Endometrial microvascular endothelial cells (primary cell): ENCODE data around the gene TUBA1A. TPM values are rescaled to one million over a fixed set of nuclear protein-coding genes. Genes with fewer than 3 reads are reported as not detected.
"Not testable (repeated sequence)": the region's sequence is repeated elsewhere in the genome, so short reads cannot be mapped to it uniquely, and the experiment has no call there.

ENCODE experiments used
- in situ Hi-C: cut with HindIII; loops from 2 replicates; pipeline ENCODE4 v1.10.0; 2017; ENCODE audit warnings: low sequenced_read_pairs, low pct_unique_long_range_greater_than_20kb; ENCODE audit errors: inconsistent ontology term
- total RNA-seq: library from RNA; depleted of rRNA; stranded (reverse); fragments of >200 nt; gene quantifications from one replicate; pipeline ENCODE4 v1.2.3, GENCODE V29; 2015; ENCODE audit errors: inconsistent ontology term

TUBA1A gene
- total RNA-seq, 1 donor from 2014 or later = 848 TPM

DNA sequence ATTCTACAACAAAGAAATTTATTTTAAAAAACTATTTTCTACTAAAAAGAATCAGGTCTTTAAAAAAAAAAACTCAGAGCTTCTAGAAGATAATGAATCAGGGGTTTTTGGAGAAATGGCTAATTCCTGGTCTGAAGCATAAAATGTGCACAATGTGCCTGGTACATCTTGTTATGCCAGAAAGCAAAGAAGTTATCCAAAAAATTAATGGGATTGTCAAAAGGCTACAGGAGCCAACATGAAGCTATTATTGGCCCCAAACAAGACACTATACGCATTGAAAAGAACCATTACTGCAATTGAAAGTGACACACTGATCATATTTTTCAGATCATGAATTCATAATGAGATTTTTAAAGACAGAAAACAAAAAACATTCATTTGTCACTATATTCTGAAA is 19.3 kb upstream of the TUBA1A start:
- in situ Hi-C loops = no loop called here

- in situ Hi-C loops = no loop called here
Measured at GRCh38 chr12:49206389-49206788, 17.5 kb upstream of the TUBA1A start.

DNA sequence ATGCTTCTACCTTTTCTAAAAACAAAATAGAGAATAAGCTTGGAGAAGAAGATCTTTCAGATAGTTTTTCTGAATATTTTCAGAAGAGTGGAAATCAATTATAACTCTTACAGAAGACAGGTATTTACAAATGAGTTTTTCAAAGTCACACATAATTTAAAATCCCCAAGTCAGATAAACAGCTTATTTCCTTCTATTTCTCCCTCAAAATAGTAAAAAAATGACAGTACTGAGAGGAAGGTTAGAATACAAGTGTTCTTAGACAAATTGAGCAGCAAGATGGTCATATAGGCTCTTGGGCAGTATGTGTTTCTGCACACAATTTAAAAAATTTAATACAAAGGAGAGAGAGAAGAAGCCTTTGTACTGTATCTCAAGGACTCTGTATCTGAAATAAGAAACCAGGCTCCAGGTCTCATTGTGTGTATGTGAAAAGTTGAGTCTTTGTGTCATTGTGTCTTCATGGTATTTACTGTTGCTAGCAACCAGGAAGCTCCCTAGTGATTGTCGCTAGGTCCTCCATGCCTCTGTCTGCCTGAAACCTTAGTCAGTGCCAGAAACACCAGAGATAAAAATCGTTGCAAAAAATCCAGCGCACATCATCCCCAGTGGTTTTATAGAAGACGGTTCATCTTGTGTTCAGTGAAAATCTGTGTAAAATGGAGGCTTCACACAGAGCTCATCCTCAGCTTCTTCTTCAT is 12.9 kb upstream of the TUBA1A start:
- in situ Hi-C loops = no loop called here

- in situ Hi-C loops = no loop called here
Measured at GRCh38 chr12:49200919-49201594, 12.2 kb upstream of the TUBA1A start.

- in situ Hi-C loops = no loop called here
Measured at GRCh38 chr12:49198431-49199155, 9.7 kb upstream of the TUBA1A start.

GRCh38 chr12:49197256-49197655 is 8.4 kb upstream of the TUBA1A start:
- in situ Hi-C loops = no loop called here

DNA sequence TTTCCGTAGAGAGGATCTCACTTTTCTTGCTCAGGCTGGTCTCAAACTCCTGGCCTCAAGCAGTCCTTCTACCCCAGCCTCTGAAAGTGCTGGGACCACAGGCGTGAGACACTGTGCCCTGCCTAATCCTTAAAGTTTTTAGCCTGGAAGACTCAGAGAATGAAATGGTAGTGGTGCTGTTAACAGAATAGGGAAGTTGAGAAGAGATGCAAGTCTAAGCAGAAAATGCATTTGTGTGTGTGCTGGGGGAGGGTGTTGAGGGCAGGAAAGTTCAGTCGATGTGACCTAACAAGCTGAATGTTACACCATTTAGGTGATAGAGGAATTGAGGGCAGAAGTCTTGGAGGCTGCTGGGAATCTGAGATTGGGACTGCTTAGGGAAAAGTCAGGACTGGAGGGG is 6.9 kb upstream of the TUBA1A start:
- in situ Hi-C loops = no loop called here

DNA sequence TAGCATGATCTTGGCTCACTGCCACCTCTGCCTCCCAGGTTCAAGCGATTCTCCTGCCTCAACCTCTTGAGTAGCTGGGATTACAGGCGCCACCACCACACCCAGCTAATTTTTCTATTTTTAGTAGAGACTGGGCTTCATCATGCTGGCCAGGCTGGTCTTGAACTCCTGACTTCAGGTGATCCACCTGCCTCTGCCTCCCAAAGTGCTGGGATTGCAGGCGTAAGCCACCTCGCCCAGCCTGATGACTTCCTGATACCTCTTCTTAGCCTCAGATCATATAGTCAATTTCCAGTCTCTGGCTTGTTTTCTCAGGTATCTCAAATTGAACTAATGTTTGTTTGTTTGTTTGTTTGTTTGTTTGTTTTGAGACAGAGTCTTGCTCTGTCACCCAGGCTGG is 4.9 kb upstream of the TUBA1A start:
- in situ Hi-C loops = not testable (repeated sequence)

DNA sequence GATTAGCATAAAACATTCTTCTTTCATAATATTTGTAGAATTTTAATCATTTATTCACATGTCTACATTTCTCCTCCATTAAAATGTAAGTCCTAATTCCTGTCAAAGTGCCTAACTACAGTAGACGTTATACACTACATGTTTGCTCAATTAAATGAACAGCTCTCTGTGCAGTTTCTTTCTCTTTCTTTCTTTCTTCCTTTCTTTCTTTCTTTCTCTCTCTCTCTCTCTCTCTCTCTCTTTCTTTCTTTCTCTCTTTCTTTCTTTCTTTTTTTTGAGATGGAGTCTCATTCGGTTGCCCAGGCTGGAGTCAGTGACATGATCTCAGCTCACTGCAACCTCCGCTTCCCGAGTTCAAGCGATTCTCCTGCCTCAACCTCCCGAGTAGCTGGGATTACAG is 2.6 kb upstream of the TUBA1A start:
- in situ Hi-C loops = not testable (repeated sequence)

- in situ Hi-C loops = no loop called here
Measured at GRCh38 chr12:49190974-49191373, 2.1 kb upstream of the TUBA1A start.

DNA sequence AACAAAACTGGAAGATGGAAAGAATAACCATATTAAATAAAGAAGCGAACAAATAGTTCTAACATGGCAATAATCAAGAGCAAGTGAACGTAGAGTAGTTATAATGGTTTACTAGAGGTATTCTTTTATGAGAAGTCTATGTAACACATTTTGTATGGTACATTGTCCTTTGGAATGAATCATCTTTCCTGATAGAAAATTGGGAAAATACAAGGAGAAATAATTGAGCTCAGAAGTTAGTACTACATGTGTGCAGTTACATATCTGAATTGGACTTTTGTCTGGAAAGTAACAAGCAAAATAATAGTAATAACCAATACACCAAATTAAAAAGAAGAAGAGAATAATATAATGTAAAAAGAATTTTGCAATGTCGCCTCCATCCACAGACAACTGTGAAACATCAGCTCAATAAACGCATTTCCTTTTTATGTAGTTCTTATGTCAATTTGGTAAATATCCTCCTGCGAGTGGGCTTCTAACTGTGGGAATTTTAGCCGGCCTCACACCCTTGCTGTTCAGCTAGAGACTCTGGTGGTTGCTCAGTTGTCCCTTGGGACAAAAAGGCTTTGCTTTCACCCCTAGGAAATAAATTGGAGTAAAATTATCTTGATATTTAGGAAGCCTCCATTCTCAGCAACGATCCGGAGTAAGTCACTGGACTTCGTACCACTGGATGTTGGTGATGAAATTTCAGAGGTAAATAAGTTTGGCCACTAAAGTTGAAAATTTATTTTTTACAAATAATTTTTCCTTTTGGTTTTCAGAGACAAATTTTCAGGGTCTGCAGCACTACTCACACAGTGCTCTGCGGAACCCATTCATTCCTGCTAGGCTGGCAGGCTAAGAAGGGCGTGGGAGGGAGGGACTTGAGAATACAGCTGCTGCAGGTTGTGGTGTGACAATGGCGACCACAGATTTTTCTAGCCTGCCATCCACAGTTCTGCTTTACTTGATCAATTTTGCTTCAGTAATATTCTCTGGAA is 1.1 kb upstream of the TUBA1A start:
- in situ Hi-C loops = no loop called here

DNA sequence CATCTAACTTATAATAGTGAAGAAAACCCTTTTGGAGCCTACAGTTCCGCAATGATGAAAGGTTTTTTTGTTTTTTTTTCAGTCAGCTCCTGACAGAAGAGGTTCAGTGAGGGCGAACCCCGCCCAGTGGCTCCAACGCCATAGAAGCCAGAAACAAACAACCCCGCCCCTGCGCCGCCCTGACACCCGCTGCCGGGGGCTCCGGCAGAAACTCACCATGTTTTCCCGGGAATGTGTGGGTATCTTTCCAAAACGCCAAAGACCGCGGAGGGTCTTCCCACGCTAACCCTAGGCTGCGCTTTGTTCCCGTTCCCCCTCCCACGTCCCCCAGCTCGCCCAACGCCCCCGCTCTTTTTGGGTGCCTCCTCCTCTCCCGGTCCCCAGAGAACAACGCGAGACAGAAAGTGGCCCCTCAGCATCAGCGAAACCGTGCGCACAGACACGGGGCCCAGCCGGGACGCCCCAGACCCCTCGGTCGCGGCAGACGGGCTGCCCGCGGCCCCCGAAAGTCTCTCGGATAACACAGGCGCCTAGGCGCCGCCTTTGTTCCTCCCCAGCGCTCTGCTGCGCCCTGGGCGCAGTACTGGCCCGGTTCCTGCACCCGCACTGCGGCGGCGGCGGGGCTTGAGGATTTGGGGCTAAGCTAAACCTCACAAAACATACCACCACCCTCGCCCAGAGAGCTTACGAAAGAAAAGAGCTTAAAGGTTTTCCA is 522 bp downstream of the TUBA1A start:
- in situ Hi-C loops = no loop called here

- in situ Hi-C loops = no loop called here
Measured at GRCh38 chr12:49187184-49187583, 1.7 kb downstream of the TUBA1A start.

DNA sequence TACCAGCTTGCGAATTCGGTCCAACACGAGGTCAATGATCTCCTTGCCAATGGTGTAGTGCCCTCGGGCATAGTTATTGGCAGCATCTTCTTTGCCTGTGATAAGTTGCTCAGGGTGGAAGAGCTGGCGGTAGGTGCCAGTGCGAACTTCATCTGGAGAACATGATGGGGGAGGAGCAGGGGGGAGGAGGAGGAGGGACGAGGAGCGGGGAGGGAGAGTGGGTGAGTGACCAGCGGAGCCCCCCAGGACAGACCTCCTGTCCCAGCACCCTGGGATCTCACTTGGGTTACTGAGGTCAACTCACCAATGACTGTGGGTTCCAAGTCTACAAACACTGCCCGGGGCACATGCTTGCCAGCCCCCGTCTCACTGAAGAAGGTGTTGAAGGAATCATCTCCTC is 2.6 kb downstream of the TUBA1A start:
- in situ Hi-C loops = not testable (repeated sequence)

- in situ Hi-C loops = not testable (repeated sequence)
Measured at GRCh38 chr12:49184697-49185096, 4.2 kb downstream of the TUBA1A start.

GRCh38 chr12:49183214-49183950 is 5.5 kb downstream of the TUBA1A start:
- in situ Hi-C loops = not testable (repeated sequence)

DNA sequence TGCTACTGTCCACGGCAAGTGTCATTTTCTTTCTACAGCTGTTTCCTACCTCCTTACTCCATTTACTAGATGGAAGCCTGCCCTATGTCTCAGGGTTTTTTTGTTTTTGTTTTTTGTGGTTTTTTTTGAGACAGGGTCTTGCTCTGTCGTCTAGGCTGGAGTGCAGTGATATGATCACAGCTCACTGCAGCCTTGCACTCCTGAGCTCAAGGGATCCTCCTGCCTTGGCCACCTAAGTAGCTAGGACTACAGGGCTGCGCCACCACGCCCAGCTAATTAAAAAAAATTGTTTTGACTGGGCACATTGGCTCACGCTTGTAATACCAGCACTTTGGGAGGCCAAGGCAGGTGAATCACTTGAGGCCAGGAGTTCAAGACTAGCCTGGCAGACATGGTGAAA is 14.7 kb downstream of the TUBA1A start:
- in situ Hi-C loops = no loop called here

GRCh38 chr12:49170924-49171323 is 18.0 kb downstream of the TUBA1A start:
- in situ Hi-C loops = no loop called here
